ENCODE results near the gene CD53.
"Not testable (repeated sequence)": the region's sequence is repeated elsewhere in the genome, so short reads cannot be mapped to it uniquely, and the experiment has no call there.

Gene CD53

DNA sequence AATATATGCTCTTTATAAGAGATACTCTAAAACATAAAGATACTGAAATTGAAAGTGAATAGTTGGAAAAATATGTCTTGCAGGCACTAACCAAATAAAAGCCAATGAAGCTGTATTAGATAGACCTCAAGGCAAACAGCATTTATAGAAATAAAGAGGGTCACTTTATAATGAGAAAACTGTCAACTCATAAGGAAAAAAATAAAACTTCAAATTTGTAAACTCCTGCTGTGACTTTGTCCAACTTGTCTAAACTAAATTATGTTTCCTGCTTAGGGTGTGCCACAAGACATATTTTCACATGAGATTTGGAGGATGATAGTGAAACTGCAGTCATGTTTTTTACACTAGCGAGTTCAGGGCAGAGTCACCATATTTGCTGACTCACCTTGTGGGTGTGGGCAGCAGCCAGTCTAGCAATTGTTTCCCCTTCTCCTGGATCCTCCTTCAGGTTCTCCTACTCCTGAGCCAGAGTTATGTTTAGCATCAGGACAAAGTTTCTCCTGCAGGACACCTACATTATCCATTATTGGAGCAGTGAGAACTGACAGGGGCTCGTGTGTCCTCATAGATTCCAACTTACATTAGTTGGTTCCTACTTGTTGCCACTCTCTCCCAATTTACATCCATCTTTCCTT lies 43.8 kb downstream of the CD53 start:
- H3K9ac ChIP-seq (ENCODE audit: low read depth, low read length): no peak overlapping the region
- peaks cover 7% of the 10 kb centered on the region for H3K4me1 ChIP-seq (ENCODE audit: control insufficient read depth, insufficient read depth, low read length)
- no peak overlapping the region for H3K27ac ChIP-seq (ENCODE audit: low read depth, low read length)
- no peaks in the 10 kb centered on the region for H3K27me3 ChIP-seq (ENCODE audit: control insufficient read depth, insufficient read depth, low read length)
- H3K9me3 ChIP-seq (ENCODE audit: control insufficient read depth, insufficient read depth, low read length): no peaks in the 10 kb centered on the region; the same call in 1 of the 2 replicates
- no peak overlapping the region for H3K4me3 ChIP-seq (ENCODE audit: low read depth, low read length)
- H3K36me3 ChIP-seq (ENCODE audit: control insufficient read depth, insufficient read depth, low read length): no peaks in the 10 kb centered on the region

DNA sequence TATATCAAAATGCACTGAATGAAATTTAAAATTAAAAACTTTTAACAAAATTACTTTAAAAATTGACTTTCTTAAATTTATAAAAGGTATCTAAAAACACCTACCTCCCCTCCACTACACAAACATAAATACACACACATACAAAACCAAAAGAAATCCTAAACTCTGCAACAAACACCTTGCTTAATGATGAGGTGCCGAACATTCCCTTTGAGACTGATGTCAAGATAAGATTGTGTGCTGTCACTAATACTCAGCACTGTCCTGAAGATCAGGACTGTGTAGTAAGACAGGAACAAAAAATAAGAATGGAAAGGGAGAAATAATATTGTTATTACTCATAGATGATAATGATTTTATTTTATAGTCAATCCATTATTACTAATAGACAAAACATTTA lies 45.1 kb downstream of the CD53 start:
- Histone ChIP-seq H3K27ac (ENCODE audit: low read depth, low read length) (no peak overlapping the region), H3K9ac (ENCODE audit: low read depth, low read length) (no peak overlapping the region), H3K4me1 (ENCODE audit: control insufficient read depth, insufficient read depth, low read length) (peaks cover 7% of the 10 kb centered on the region), H3K27me3 (ENCODE audit: control insufficient read depth, insufficient read depth, low read length) (no peaks in the 10 kb centered on the region), H3K36me3 (ENCODE audit: control insufficient read depth, insufficient read depth, low read length) (no peaks in the 10 kb centered on the region), H3K9me3 (ENCODE audit: control insufficient read depth, insufficient read depth, low read length) (no peaks in the 10 kb centered on the region), H3K4me3 (ENCODE audit: low read depth, low read length) (no peak overlapping the region)

GRCh38 chr1:110921953-110922352 lies 49.0 kb downstream of the CD53 start:
- H3K9ac ChIP-seq (ENCODE audit: low read depth, low read length): no peak overlapping the region
- H3K27me3 ChIP-seq (ENCODE audit: control insufficient read depth, insufficient read depth, low read length): no peaks in the 10 kb centered on the region

GRCh38 chr1:110927484-110928075 lies 54.6 kb downstream of the CD53 start:
- H3K9ac ChIP-seq (ENCODE audit: low read depth, low read length): no peak overlapping the region
- peaks cover 4% of the 10 kb centered on the region; the same call in 1 of the 2 replicates for H3K4me1 ChIP-seq (ENCODE audit: control insufficient read depth, insufficient read depth, low read length)
- H3K36me3 ChIP-seq (ENCODE audit: control insufficient read depth, insufficient read depth, low read length): no peaks in the 10 kb centered on the region
- peak overlapping the region; percentile 34 for H3K4me3 ChIP-seq (ENCODE audit: low read depth, low read length)
- no peaks in the 10 kb centered on the region for H3K9me3 ChIP-seq (ENCODE audit: control insufficient read depth, insufficient read depth, low read length)
- H3K27ac ChIP-seq (ENCODE audit: low read depth, low read length): no peak overlapping the region
- H3K27me3 ChIP-seq (ENCODE audit: control insufficient read depth, insufficient read depth, low read length): no peaks in the 10 kb centered on the region

More at GRCh38 chr1:110921953-110922352, 49.0 kb downstream of the CD53 start:
- Histone ChIP-seq H3K4me1 (ENCODE audit: control insufficient read depth, insufficient read depth, low read length) (peaks cover 4% of the 10 kb centered on the region), H3K9me3 (ENCODE audit: control insufficient read depth, insufficient read depth, low read length) (no peaks in the 10 kb centered on the region), H3K27ac (ENCODE audit: low read depth, low read length) (no peak overlapping the region), H3K4me3 (ENCODE audit: low read depth, low read length) (no peak overlapping the region), H3K36me3 (ENCODE audit: control insufficient read depth, insufficient read depth, low read length) (no peaks in the 10 kb centered on the region)

DNA sequence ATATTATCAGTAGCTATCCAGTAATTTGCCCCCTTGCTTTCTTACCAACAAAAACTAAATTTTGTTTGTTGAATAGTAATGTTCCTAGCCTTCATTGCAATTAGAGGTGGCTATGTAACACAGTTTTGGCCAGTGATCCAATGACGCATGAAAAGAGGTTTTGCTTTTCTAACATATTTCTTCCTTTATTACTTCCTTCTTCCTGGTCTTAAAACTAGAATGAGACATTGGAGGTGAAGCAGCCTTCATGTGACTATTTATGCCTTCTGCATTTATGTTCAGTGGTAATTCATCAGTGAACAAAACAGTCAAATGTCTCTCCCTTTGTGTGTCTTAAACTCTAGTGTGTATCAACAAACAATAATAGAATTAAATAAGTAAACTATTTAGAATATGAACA lies 55.2 kb downstream of the CD53 start:
- peaks cover 4% of the 10 kb centered on the region; the same call in 1 of the 2 replicates for H3K4me1 ChIP-seq (ENCODE audit: control insufficient read depth, insufficient read depth, low read length)
- no peak overlapping the region for H3K9ac ChIP-seq (ENCODE audit: low read depth, low read length)
- no peaks in the 10 kb centered on the region for H3K9me3 ChIP-seq (ENCODE audit: control insufficient read depth, insufficient read depth, low read length)
- H3K27ac ChIP-seq (ENCODE audit: low read depth, low read length): no peak overlapping the region
- H3K36me3 ChIP-seq (ENCODE audit: control insufficient read depth, insufficient read depth, low read length): no peaks in the 10 kb centered on the region
- H3K4me3 ChIP-seq (ENCODE audit: low read depth, low read length): no peak overlapping the region
- H3K27me3 ChIP-seq (ENCODE audit: control insufficient read depth, insufficient read depth, low read length): no peaks in the 10 kb centered on the region

DNA sequence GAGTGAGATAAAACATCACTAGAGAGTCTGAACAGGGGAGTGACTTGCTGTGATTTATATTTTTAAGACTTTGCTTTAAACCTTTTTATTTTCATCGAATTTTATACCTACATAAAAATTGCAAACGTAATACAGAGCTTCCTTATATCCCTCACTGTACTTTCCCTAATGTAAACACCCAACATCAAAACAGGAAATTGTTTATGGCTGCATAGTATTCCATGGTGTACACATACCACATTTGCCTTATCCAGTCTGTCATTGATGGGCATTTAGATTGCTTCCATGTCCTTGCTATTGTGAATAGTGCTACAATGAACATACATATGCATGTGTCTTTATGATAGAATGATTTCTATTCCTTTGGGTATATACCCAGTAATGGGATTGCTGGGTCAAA lies 56.0 kb downstream of the CD53 start:
- no peaks in the 10 kb centered on the region for H3K27me3 ChIP-seq (ENCODE audit: control insufficient read depth, insufficient read depth, low read length)
- no peak overlapping the region for H3K27ac ChIP-seq (ENCODE audit: low read depth, low read length)
- no peak overlapping the region for H3K4me3 ChIP-seq (ENCODE audit: low read depth, low read length)
- no peaks in the 10 kb centered on the region for H3K9me3 ChIP-seq (ENCODE audit: control insufficient read depth, insufficient read depth, low read length)
- peaks cover 4% of the 10 kb centered on the region; the same call in 1 of the 2 replicates for H3K4me1 ChIP-seq (ENCODE audit: control insufficient read depth, insufficient read depth, low read length)
- no peak overlapping the region for H3K9ac ChIP-seq (ENCODE audit: low read depth, low read length)
- no peaks in the 10 kb centered on the region for H3K36me3 ChIP-seq (ENCODE audit: control insufficient read depth, insufficient read depth, low read length)

GRCh38 chr1:110931097-110931496 lies 58.1 kb downstream of the CD53 start:
- not testable (repeated sequence) for H3K36me3 ChIP-seq (ENCODE audit: control insufficient read depth, insufficient read depth, low read length); H3K4me3 ChIP-seq (ENCODE audit: low read depth, low read length); H3K9me3 ChIP-seq (ENCODE audit: control insufficient read depth, insufficient read depth, low read length); H3K4me1 ChIP-seq (ENCODE audit: control insufficient read depth, insufficient read depth, low read length); H3K27me3 ChIP-seq (ENCODE audit: control insufficient read depth, insufficient read depth, low read length); H3K9ac ChIP-seq (ENCODE audit: low read depth, low read length); H3K27ac ChIP-seq (ENCODE audit: low read depth, low read length)

DNA sequence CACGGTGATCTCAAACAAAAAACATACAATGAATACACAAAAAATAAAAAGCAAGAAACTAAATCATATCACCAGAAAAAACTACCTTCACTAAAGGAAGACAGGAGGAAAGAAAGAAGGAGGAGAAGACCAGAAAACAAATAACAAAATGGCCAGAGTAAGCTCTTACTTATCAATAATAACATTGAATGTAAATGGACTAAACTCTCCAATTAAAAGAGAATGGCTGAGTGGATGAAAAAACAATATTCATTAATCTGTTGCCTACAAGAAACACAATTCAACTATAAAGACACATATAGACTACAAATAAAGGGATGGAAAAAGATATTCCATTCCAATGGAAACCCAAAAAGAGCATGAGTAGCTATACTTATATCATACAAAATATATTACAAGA lies 63.6 kb downstream of the CD53 start:
- H3K36me3 ChIP-seq (ENCODE audit: control insufficient read depth, insufficient read depth, low read length): no peaks in the 10 kb centered on the region
- no peaks in the 10 kb centered on the region for H3K4me1 ChIP-seq (ENCODE audit: control insufficient read depth, insufficient read depth, low read length)
- no peaks in the 10 kb centered on the region for H3K27me3 ChIP-seq (ENCODE audit: control insufficient read depth, insufficient read depth, low read length)
- H3K4me3 ChIP-seq (ENCODE audit: low read depth, low read length): no peak overlapping the region
- H3K9me3 ChIP-seq (ENCODE audit: control insufficient read depth, insufficient read depth, low read length): no peaks in the 10 kb centered on the region
- no peak overlapping the region for H3K27ac ChIP-seq (ENCODE audit: low read depth, low read length)
- no peak overlapping the region for H3K9ac ChIP-seq (ENCODE audit: low read depth, low read length)

DNA sequence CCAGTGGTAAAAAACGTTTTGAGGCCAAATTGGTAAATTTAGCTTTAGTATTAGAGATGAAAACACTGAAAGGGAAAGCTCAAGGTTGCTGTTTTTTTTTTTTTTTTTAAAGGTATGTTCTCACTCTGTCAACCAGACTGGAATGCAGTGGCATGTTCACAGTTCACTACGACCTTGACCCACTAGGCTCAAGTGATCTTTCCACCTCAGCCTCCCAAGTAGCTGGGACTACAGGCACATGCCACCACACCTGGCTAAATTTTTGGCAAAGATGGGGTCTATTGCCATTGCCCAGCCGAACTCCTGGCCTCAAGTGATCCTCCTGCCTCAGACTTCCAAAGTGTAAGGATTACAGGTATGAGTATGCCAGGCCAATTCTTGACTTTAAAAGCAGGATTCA lies 71.9 kb downstream of the CD53 start:
- Histone ChIP-seq H3K9ac (ENCODE audit: low read depth, low read length) (no peak overlapping the region), H3K36me3 (ENCODE audit: control insufficient read depth, insufficient read depth, low read length) (peaks cover 22% of the 10 kb centered on the region), H3K27me3 (ENCODE audit: control insufficient read depth, insufficient read depth, low read length) (no peaks in the 10 kb centered on the region), H3K4me3 (ENCODE audit: low read depth, low read length) (no peak overlapping the region), H3K9me3 (ENCODE audit: control insufficient read depth, insufficient read depth, low read length) (no peaks in the 10 kb centered on the region), H3K4me1 (ENCODE audit: control insufficient read depth, insufficient read depth, low read length) (no peaks in the 10 kb centered on the region), H3K27ac (ENCODE audit: low read depth, low read length) (no peak overlapping the region)

DNA sequence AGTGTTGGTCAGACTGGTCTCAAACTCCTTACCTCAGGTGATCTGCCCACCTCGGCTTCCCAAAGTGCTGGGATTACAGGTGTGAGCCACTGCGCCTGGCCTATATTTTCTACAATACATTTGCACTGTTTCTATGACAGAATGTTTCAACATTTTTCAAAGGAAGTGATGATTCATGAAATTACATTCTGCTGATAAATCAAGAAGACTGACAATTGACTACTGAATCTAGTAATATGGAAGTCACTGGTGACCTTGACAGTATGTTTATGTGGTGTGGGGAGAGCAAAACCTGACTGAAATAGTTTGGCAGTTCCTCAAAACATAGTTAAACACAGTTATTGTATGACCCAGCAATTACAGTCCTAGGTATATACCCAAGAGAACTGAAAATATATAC lies 72.7 kb downstream of the CD53 start:
- H3K4me3 ChIP-seq (ENCODE audit: low read depth, low read length): no peak overlapping the region
- H3K4me1 ChIP-seq (ENCODE audit: control insufficient read depth, insufficient read depth, low read length): no peaks in the 10 kb centered on the region
- no peak overlapping the region for H3K27ac ChIP-seq (ENCODE audit: low read depth, low read length)
- no peak overlapping the region for H3K9ac ChIP-seq (ENCODE audit: low read depth, low read length)
- H3K27me3 ChIP-seq (ENCODE audit: control insufficient read depth, insufficient read depth, low read length): no peaks in the 10 kb centered on the region
- H3K36me3 ChIP-seq (ENCODE audit: control insufficient read depth, insufficient read depth, low read length): peaks cover 25% of the 10 kb centered on the region
- H3K9me3 ChIP-seq (ENCODE audit: control insufficient read depth, insufficient read depth, low read length): no peaks in the 10 kb centered on the region

DNA sequence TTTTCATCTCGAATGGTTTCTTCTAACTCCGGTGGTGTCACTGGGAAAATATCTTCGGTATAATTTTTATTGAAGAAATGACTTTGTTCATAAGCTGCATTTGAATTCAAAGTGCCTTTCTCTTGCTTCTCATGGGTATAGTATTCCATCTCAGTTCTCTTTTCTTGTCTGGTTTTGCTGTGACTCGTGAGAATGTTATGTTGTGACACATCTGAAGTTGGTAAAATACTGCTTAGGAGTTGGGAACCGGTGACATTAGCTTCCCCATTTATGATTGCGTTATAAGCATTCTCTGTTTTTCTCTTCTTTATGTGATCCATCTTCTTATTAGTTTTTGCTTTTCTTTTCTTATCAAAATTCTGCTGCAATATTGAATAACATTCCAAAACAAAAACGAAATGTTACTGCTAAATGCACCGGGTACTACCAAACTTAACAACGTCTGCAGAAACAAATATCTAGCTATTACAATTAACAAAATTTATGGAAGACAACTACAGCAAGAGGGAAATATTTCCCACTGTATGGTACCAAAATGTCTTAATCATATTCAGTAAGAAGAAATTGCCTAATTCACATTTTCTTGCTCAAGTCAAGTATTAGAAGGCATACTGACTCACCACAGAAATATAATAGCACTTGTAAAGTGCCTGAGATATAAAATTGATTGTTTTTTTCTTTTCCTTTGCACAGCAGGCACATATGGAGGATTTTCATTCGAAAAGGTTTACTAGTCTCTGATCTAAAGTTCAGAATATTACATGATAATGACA lies 75.3 kb downstream of the CD53 start:
- H3K27ac ChIP-seq (ENCODE audit: low read depth, low read length): no peak overlapping the region
- no peaks in the 10 kb centered on the region for H3K27me3 ChIP-seq (ENCODE audit: control insufficient read depth, insufficient read depth, low read length)
- H3K4me3 ChIP-seq (ENCODE audit: low read depth, low read length): no peak overlapping the region
- H3K36me3 ChIP-seq (ENCODE audit: control insufficient read depth, insufficient read depth, low read length): peaks cover 44% of the 10 kb centered on the region
- H3K9me3 ChIP-seq (ENCODE audit: control insufficient read depth, insufficient read depth, low read length): no peaks in the 10 kb centered on the region
- H3K4me1 ChIP-seq (ENCODE audit: control insufficient read depth, insufficient read depth, low read length): no peaks in the 10 kb centered on the region
- no peak overlapping the region for H3K9ac ChIP-seq (ENCODE audit: low read depth, low read length)

Measured in HUES48 (cell line).